Muscle of leg (tissue), 11 donors: Measurements from ENCODE around the gene ZNF423. TPM values are rescaled to one million over a fixed set of nuclear protein-coding genes. Genes with fewer than 3 reads are reported as not detected.

Experiments used
- DNase-seq: peaks from one replicate; pipeline ENCODE4 v3.0.0; 2013
- H3K27ac ChIP-seq: one replicate; pipeline ENCODE4 v1.5.1; 2013; ENCODE audit warnings: mild to moderate bottlenecking, low read length, control low read depth
- H3K27me3 ChIP-seq: one replicate; pipeline ENCODE4 v1.6.1; 2013; ENCODE audit warnings: low read length; ENCODE audit not compliant: control insufficient read depth, insufficient read depth
- H3K36me3 ChIP-seq: one replicate; pipeline ENCODE4 v1.6.1; 2013; ENCODE audit warnings: low read length; ENCODE audit not compliant: control insufficient read depth, insufficient read depth
- H3K4me1 ChIP-seq: one replicate; pipeline ENCODE4 v1.6.1; 2013; ENCODE audit warnings: low read length; ENCODE audit not compliant: control insufficient read depth, insufficient read depth
- H3K4me3 ChIP-seq: one replicate; pipeline ENCODE4 v1.5.1; 2013; ENCODE audit warnings: low read length, control low read depth
- H3K9me3 ChIP-seq: replicated peaks from 2 replicates; pipeline ENCODE4 v1.6.1; 2013; ENCODE audit warnings: low read depth, low read length; ENCODE audit not compliant: control insufficient read depth
- WGBS: methylation state at CpG from one replicate; pipeline ENCODE4 v1.1.5; 2013; ENCODE audit warnings: missing lambda C conversion rate; ENCODE audit not compliant: insufficient coverage; 5-methylcytosine and 5-hydroxymethylcytosine counted together
- polyA plus RNA-seq, 8 donors: library from polyadenylated mRNA; unstranded; fragments of 120-200 nt; gene quantifications; one replicate each; pipeline versions ENCODE4 v1.2.1 to v1.2.3, GENCODE V29; 2013; ENCODE audit warnings: inconsistent platforms in 1 of 8, low replicate concordance in 1 of 8; ENCODE audit not compliant: insufficient read length in 8 of 8, insufficient read depth in 1 of 8
- total RNA-seq: library from RNA; stranded (reverse); fragments of 120-200 nt; gene quantifications from one replicate; pipeline ENCODE4 v1.2.4, GENCODE V29; 2013

ZNF423 gene
- total and polyA plus RNA-seq, 9 donors, result 15.8 to 30.0 (median 25.5) TPM

- peak overlapping the region; percentile 97 for H3K27ac ChIP-seq
- peaks cover 37% of the 10 kb centered on the region for H3K4me1 ChIP-seq
- no peaks in the 10 kb centered on the region for H3K9me3 ChIP-seq
- under 1% methylated on average over 71 of the region's 90 CpGs for WGBS
- H3K36me3 ChIP-seq, result no peaks in the 10 kb centered on the region
- H3K4me3 ChIP-seq, result peak overlapping the region; percentile 68
- peaks cover 2% of the 10 kb centered on the region for H3K27me3 ChIP-seq
- peak; percentile 76 for DNase-seq
Measured at GRCh38 chr16:49858200-49859124, 2.5 kb upstream of the ZNF423 start.

GRCh38 chr16:49857423-49858181 is 1.7 kb upstream of the ZNF423 start:
- peak; percentile 78 for DNase-seq
- peaks cover 44% of the 10 kb centered on the region for H3K4me1 ChIP-seq

GRCh38 chr16:49856672-49857330 is 889 bp upstream of the ZNF423 start:
- Histone ChIP-seq H3K36me3 (no peaks in the 10 kb centered on the region), H3K4me1 (peaks cover 42% of the 10 kb centered on the region), H3K27ac (peak overlapping the region; percentile 82), H3K27me3 (peaks cover 2% of the 10 kb centered on the region), H3K9me3 (no peaks in the 10 kb centered on the region), H3K4me3 (peak overlapping the region; percentile 68)
- DNase-seq, result peak; percentile 92
- WGBS, result under 1% methylated on average over 84 of the region's 86 CpGs

More at GRCh38 chr16:49857423-49858181, 1.7 kb upstream of the ZNF423 start:
- H3K4me3 ChIP-seq, result peak overlapping the region; percentile 68
- under 1% methylated on average over 52 of the region's 52 CpGs for WGBS
- H3K27me3 ChIP-seq, result peaks cover 2% of the 10 kb centered on the region
- H3K36me3 ChIP-seq, result no peaks in the 10 kb centered on the region
- no peaks in the 10 kb centered on the region for H3K9me3 ChIP-seq
- H3K27ac ChIP-seq, result peak overlapping the region; percentile 97

GRCh38 chr16:49855280-49855821 is 561 bp downstream of the ZNF423 start:
- WGBS, result under 1% methylated on average over 65 of the region's 75 CpGs
- Histone ChIP-seq H3K4me1 (peaks cover 54% of the 10 kb centered on the region), H3K27me3 (no peaks in the 10 kb centered on the region), H3K36me3 (no peaks in the 10 kb centered on the region), H3K27ac (peak overlapping the region; percentile 78), H3K9me3 (no peaks in the 10 kb centered on the region), H3K4me3 (peak overlapping the region; percentile 68)
- peak; percentile 95 for DNase-seq

- peak; percentile 64 for DNase-seq
- Histone ChIP-seq H3K4me3 (peak overlapping the region; percentile 68), H3K36me3 (no peaks in the 10 kb centered on the region), H3K4me1 (peaks cover 52% of the 10 kb centered on the region), H3K27ac (peak overlapping the region; percentile 85), H3K9me3 (no peaks in the 10 kb centered on the region), H3K27me3 (no peaks in the 10 kb centered on the region)
- under 1% methylated on average over 45 of the region's 45 CpGs for WGBS
Measured at GRCh38 chr16:49854796-49855203, 1.1 kb downstream of the ZNF423 start.

GRCh38 chr16:49854188-49854795 is 1.6 kb downstream of the ZNF423 start:
- DNase-seq, result peak; percentile 61
- Histone ChIP-seq H3K4me3 (peak overlapping the region; percentile 68), H3K4me1 (peaks cover 46% of the 10 kb centered on the region), H3K27me3 (no peaks in the 10 kb centered on the region), H3K27ac (peak overlapping the region; percentile 85), H3K36me3 (no peaks in the 10 kb centered on the region), H3K9me3 (no peaks in the 10 kb centered on the region)
- 11% methylated on average over 12 of the region's 33 CpGs for WGBS

- no peaks in the 10 kb centered on the region for H3K27me3 ChIP-seq
- WGBS, result no CpG with 5 or more reads among the region's 5 CpGs
- no peak overlapping the region for H3K27ac ChIP-seq
Measured at GRCh38 chr16:49852279-49852678, 3.6 kb downstream of the ZNF423 start.

GRCh38 chr16:49851468-49851787 is 4.5 kb downstream of the ZNF423 start:
- H3K4me3 ChIP-seq, result no peak overlapping the region
- no peak overlapping the region for H3K27ac ChIP-seq
- H3K4me1 ChIP-seq, result peaks cover 32% of the 10 kb centered on the region
- DNase-seq, result no peak
- WGBS, result 26% methylated on average over 2 of the region's 5 CpGs
- H3K36me3 ChIP-seq, result peaks cover 6% of the 10 kb centered on the region
- no peaks in the 10 kb centered on the region for H3K27me3 ChIP-seq
- no peaks in the 10 kb centered on the region for H3K9me3 ChIP-seq

More at GRCh38 chr16:49852279-49852678, 3.6 kb downstream of the ZNF423 start:
- H3K36me3 ChIP-seq, result peaks cover 6% of the 10 kb centered on the region
- DNase-seq, result no peak
- H3K4me1 ChIP-seq, result peaks cover 33% of the 10 kb centered on the region
- H3K4me3 ChIP-seq, result no peak overlapping the region
- no peaks in the 10 kb centered on the region for H3K9me3 ChIP-seq

GRCh38 chr16:49850558-49851467 is 5.1 kb downstream of the ZNF423 start:
- Histone ChIP-seq H3K4me3 (no peak overlapping the region), H3K27ac (no peak overlapping the region), H3K9me3 (no peaks in the 10 kb centered on the region), H3K36me3 (peaks cover 6% of the 10 kb centered on the region), H3K27me3 (no peaks in the 10 kb centered on the region), H3K4me1 (peaks cover 32% of the 10 kb centered on the region)
- 57% methylated on average over 9 of the region's 13 CpGs for WGBS
- DNase-seq, result no peak
